WI38 (cell line): ENCODE measurements around the gene C1QTNF1.
A peak's percentile ranks its signal among the peaks of the same experiment; 100 is the strongest.

Experiments used
- H3K4me3 ChIP-seq: 2 replicates; pipeline ENCODE4 v1.5.1; 2011; ENCODE audit warnings: low read depth, mild to moderate bottlenecking, control low read depth, low read length
- CTCF ChIP-seq: IDR thresholded peaks from 2 replicates; pipeline ENCODE4 v1.5.1; 2012; ENCODE audit warnings: low read depth, mild to moderate bottlenecking, control low read depth, low read length

C1QTNF1 gene

GRCh38 chr17:78988152-78988551 is 35.8 kb upstream of the C1QTNF1 start:
- no peak for TF ChIP-seq CTCF
- no peak overlapping the region for H3K4me3 ChIP-seq

- no peak for TF ChIP-seq CTCF
- H3K4me3 ChIP-seq: no peak overlapping the region
Observed at GRCh38 chr17:78990349-78991016, 33.5 kb upstream of the C1QTNF1 start.

GRCh38 chr17:78991017-78991738 is 32.8 kb upstream of the C1QTNF1 start:
- no peak overlapping the region for H3K4me3 ChIP-seq
- TF ChIP-seq CTCF: no peak

- no peak for TF ChIP-seq CTCF
- H3K4me3 ChIP-seq: no peak overlapping the region
Observed at GRCh38 chr17:78991906-78992532, 31.9 kb upstream of the C1QTNF1 start.

- TF ChIP-seq CTCF: no peak
Observed at GRCh38 chr17:78992542-78993212, 31.3 kb upstream of the C1QTNF1 start.

GRCh38 chr17:78993241-78993956 is 30.6 kb upstream of the C1QTNF1 start:
- no peak overlapping the region for H3K4me3 ChIP-seq
- peak; percentile 77 for TF ChIP-seq CTCF

More at GRCh38 chr17:78992542-78993212, 31.3 kb upstream of the C1QTNF1 start:
- no peak overlapping the region for H3K4me3 ChIP-seq
